Lower leg skin (tissue), 4 donors: ENCODE results near the gene SELENOS. TPM values are rescaled to one million over a fixed set of nuclear protein-coding genes. Genes with fewer than 3 reads are reported as not detected.

Source experiments
- DNase-seq, 2 donors: peaks; one replicate each; pipeline ENCODE4 v3.0.0-alpha.2; 2019; ENCODE audit warnings: low spot score in 2 of 2
- H3K4me3 ChIP-seq: fragments of 200-600 bp; sonication (generic); 2 replicates; pipeline ENCODE4 v1.5.1; 2017; ENCODE audit warnings: mild to moderate bottlenecking, low read depth; ENCODE audit not compliant: poor library complexity, severe bottlenecking
- CTCF ChIP-seq, 3 donors: fragments of 450-650 bp; IDR thresholded peaks; one replicate each; pipeline ENCODE4 v1.5.1; 2016; ENCODE audit warnings: antibody characterized with exemption in 3 of 3, mild to moderate bottlenecking in 3 of 3, moderate library complexity in 2 of 3
- POLR2A ChIP-seq, 2 donors: fragments of 450-650 bp; IDR thresholded peaks; one replicate each; pipeline ENCODE4 v1.6.1; 2016 to 2017; ENCODE audit warnings: antibody characterized with exemption in 2 of 2, mild to moderate bottlenecking in 1 of 2, moderate library complexity in 1 of 2
- WGBS, 2 donors: methylation state at CpG; one replicate each; pipeline ENCODE4 v1.1.5; 2018; 5-methylcytosine and 5-hydroxymethylcytosine counted together
- intact Hi-C: fragments of 100-400 bp; cut with DNase I; formaldehyde crosslinking; loops from one replicate; pipeline ENCODE4 v1.15.0; 2023; ENCODE audit warnings: low total_unique reads
- total RNA-seq, 4 donors: library from RNA; depleted of rRNA; stranded (reverse); fragments of >200 nt; gene quantifications; one replicate each; pipeline ENCODE4 v1.1.0, GENCODE V29; 2016

SELENOS gene
- total RNA-seq, 4 donors from 2014 or later = 64.9 to 74.5 (median 67.8) TPM

GRCh38 chr15:101318147-101318819 is 41.0 kb upstream of the SELENOS start:
- intact Hi-C loops = no loop called here
- 58 to 80% methylated on average over 20 of the region's 20 CpGs for WGBS, 2 donors
- no peak overlapping the region for H3K4me3 ChIP-seq
- DNase-seq = peak in 1 of 2 donors; percentile 80
- TF ChIP-seq POLR2A (IDR thresholded peaks at IDR 0.05) (no peak), CTCF (IDR thresholded peaks at IDR 0.05) (no peak)

GRCh38 chr15:101317336-101317872 is 40.1 kb upstream of the SELENOS start:
- peak in 1 of 2 donors; percentile 52 for DNase-seq
- WGBS, 2 donors = 83 to 89% methylated on average over 6 of the region's 6 CpGs
- H3K4me3 ChIP-seq = no peak overlapping the region
- intact Hi-C loops = no loop called here
- TF ChIP-seq POLR2A (IDR thresholded peaks at IDR 0.05) = no peak
- no peak for TF ChIP-seq CTCF (IDR thresholded peaks at IDR 0.05)

DNA sequence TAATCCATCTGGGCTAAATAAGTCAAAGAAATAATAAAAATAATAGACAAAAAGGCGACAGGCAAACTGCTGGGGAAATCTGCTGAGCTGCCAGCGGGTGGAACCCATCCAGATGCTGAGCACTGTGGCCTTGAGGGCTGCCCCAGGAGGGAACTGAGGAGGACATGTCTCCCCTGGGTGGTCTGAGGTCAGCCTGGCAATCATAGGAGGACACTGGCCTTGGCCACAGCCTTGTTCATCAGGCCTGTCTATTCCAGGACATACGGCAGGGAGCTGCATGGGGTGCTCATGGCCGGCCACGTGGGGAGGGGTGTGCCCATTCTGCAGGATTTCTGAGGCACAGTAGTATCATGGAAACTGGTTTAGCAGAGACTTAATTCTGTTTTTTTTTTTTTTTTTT is 39.2 kb upstream of the SELENOS start:
- intact Hi-C loops = no loop called here
- TF ChIP-seq POLR2A (IDR thresholded peaks at IDR 0.05) = no peak
- no peak for TF ChIP-seq CTCF (IDR thresholded peaks at IDR 0.05)
- DNase-seq = peak in 1 of 2 donors; percentile 70
- H3K4me3 ChIP-seq = no peak overlapping the region
- WGBS, 2 donors = 79 to 82% methylated on average over 5 of the region's 5 CpGs

DNA sequence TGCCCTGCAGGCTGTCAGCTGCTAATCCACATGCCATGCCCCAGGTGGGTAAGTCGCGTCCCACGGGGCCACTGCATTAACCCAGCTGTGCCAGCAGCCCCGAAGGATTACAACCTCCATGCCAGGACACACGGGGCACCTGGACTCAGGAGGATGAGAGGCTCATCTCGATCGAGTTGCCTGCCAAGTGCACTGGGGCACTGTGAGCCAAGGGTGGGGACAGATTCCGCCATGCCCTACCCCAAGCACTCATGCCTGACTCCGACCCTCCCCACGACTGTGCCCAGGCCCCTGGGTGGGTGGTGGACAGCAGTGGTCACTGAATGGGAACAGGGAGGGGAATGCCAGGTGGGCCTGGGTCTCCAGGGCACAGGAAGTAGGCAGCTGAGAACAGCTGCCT is 38.5 kb upstream of the SELENOS start:
- WGBS, 2 donors = 71 to 75% methylated on average over 10 of the region's 10 CpGs
- intact Hi-C loops = no loop called here
- DNase-seq = peak in 1 of 2 donors; percentile 72
- TF ChIP-seq POLR2A (IDR thresholded peaks at IDR 0.05) = no peak
- TF ChIP-seq CTCF (IDR thresholded peaks at IDR 0.05) = no peak
- H3K4me3 ChIP-seq = no peak overlapping the region

DNA sequence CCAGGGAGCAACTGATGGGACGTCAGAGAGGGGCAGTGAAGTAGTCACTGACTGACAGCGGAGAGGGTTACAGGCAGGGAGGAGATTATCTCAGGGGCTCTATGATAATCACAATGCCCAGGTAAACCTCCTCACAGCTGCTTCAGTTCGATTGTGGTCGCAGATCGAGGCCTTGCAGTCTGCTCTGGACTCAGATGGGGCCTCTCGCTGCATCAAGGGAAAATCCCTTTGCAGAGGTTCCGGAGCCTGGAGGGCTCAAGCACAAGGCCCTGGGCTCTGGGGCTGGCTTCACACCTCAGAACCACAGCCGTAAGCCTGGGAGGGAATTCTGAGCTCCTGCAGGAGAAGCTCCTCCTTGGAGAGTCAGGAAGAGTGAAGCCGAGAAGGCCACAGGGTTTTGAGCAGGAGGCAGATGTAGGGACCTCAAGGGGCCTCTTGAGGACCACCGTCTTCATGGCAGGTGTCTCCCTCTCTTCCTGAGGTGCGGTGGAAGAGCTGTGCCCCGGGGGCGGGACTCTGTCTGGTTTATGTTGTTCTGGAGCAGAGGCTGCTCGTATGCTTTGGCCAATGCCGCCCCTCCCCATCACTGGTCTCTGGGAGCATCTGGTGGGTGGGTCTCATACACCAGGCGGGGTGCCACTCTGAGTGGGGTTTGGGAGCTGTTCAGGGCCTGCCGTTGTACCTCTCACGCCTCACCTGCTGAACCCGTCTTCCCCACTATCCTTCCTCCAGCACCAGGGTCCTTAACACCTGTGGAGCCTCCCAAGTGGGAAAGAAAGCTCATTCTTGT is 37.2 kb upstream of the SELENOS start:
- WGBS, 2 donors = 86 to 88% methylated on average over 17 to 18 of the region's 19 CpGs
- H3K4me3 ChIP-seq = no peak overlapping the region
- peak in 1 of 2 donors; percentile 61 for DNase-seq
- TF ChIP-seq POLR2A (IDR thresholded peaks at IDR 0.05) (no peak), CTCF (IDR thresholded peaks at IDR 0.05) (no peak)
- intact Hi-C loops = no loop called here
